GM19328 (cell line): ENCODE results near the gene OPRM1.
"Not testable (repeated sequence)": the region's sequence is repeated elsewhere in the genome, so short reads cannot be mapped to it uniquely, and the experiment has no call there.

Experiments
- ATAC-seq: cut with Tn5 transposase; IDR thresholded peaks from one replicate; pipeline ENCODE4 v1.9.1; 2021; ENCODE audit warnings: mild to moderate bottlenecking, moderate library complexity; ENCODE audit not compliant: unreplicated experiment

The OPRM1 gene

DNA sequence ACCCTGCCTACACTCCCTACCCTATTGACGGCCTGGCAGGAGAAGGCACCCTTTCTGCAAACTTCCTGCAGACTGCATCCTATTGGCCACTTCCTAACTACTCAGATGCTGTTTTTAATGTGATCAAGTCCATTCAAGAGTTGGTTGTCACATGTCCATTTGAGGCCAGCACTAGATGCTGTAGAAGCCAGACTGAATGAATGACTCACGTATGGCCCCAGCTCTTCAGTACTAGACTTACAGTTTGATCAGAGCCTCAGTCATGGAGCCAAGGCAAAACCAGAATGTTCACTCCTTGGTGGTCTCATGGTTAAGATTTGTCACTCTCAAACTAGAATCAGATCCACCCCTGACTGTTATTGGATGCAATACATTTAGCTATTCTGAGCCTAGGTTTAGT, 101.7 kb downstream of the OPRM1 start:
- ATAC-seq, result no peak

DNA sequence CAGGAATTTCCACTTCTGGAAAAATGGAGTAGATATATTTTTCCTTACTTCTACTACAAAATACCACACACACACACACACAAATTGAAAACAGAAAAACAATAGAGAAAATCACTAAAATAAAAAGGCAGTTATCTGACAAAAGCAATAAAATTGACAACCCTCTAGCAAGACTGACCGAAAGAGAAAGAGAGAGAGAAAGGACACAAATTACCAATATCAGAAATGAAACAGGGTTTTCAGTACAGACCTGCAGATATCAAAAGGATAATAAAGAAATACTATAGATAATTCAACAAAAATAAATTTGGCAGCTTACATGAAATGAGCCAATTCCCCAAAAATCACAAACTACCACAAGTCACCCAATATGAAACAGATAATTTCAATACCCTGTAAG, 104.7 kb downstream of the OPRM1 start:
- no peak for ATAC-seq

DNA sequence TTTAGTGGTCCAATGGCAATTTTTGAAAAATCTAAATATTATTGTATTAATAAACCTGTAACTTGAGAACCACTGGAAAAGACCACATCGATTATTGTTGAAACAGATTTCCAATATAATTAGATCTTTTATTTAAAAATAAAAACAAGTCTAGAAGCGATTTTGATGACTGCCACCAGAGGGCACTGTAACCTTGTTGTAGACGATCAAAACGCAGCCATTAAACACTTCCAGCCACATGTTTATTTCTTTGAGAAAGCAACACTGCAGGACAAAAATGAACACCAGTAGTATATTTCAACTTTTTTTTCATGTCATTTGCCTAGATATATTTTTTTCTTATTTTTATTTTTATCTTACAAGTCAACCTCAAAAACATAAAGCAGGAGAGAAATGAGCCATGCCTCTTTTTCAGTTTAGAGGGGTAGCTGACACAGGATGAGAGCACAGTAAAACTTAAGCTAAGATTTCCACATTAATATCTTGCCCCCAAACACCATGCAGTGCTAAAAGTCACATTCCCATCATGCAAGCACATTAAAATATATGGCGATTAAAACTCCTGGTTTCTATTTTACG, 115.4 kb downstream of the OPRM1 start:
- ATAC-seq, result no peak

DNA sequence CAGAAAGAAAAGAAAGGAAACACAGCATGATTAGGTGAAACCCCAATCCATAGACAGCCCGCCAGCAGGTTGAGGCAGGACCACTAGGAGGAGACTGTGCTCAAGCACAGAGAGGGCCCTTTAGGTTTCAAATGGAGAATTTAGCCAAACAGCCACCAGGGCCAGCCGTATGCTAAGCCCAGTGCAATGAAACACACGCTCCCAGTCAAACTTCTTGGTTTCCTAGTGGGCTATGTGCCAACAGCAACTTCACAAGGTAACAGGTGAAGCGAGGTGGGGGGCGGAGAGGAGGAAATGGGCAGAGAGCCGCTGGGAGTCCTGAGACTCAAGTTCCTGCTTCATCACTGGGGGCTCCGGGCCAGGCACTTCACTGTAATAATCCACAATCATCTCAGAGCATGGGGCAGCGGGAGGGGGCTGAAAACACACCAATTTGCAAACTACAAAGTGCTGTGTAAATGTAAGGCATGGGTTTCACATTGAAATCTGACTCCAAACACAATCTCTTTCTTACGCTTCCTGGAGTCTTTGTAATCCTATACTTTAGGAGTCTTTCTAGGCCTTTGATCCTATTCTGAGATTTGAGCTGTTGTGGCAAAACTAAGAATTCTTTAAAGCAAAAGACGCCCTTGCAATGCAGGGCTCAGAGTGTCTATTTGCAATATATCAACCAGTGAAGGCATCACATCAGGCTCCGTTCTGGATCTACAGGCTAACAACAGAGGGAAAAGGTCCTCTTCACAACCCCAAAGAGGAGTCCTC, 117.3 kb downstream of the OPRM1 start:
- peak; percentile 49 for ATAC-seq

DNA sequence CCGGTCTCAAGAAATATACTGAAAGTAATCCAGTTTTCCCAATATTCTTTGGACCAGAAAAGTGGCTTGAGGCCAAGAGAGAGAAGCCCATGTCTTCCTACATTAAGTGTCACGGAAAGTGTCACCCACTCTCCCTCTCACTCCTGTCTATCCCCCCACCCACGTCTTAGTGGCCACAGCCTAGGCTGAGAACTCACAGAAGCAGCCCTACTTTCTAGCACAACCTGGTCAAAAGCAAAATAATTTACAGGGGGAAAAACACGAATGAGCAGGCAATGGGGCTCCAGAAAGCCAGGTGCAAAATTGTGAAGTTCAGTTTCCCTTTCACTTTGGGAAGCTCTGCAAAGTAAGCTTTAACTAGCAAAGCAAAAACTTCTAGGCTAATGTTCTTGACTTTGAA, 118.0 kb downstream of the OPRM1 start:
- ATAC-seq, result peak; percentile 39

DNA sequence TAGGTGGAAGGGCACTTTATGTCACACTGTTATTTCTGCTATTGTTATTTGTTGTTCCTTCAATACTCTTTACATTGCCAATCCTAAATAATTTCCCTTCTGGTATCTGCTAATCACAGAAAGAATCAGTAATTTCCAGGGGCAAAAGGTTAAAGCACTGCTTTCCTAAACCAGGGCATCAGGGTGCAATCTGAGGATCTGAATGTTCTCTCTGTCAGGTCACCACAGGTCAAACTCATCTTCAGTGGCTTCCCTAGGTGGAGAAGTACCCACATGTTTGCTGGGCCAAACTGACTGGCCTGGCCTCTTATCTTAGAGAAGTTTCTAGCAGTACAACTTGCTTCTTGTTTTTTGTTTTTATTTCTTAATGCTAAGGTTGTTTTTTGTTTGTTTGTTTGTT, 118.7 kb downstream of the OPRM1 start:
- no peak for ATAC-seq

DNA sequence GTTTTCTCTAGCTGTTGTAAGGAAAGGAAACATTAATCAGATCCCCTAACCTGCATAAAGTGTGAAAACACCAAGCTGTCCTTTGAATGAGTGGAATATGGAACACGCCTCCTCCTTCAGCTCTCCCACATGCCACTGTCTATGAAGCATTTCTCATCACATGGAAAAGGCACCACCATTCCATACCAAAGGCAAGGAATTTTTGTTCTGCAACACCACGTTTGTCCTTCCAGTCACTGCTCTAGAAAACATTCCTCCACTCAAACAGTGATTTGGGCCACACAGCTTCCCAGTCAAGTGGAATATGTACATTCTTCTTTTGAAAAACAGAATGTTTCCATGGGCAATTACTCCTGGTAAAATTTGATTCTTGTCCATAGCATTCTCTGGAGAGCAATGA, 120.1 kb downstream of the OPRM1 start:
- ATAC-seq, result no peak

DNA sequence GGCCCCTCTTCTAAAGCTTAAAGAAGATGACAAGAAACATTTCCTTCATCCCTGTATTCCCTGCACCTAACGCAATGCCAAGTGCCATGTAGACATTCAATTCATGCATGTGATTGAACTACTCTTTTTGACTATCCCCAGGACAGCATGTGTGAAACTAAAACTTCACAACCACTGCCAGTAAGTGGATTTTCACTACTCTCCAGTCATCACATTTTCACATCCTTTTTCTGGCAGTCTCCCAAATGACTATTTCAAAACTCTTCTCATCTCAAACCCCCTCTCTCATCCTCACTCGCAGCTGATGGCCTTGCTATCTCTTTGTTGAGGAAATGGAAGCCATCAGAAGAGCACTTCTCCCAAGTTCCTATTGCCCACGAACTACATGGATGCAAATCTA, 122.6 kb downstream of the OPRM1 start:
- peak; percentile 46 for ATAC-seq

DNA sequence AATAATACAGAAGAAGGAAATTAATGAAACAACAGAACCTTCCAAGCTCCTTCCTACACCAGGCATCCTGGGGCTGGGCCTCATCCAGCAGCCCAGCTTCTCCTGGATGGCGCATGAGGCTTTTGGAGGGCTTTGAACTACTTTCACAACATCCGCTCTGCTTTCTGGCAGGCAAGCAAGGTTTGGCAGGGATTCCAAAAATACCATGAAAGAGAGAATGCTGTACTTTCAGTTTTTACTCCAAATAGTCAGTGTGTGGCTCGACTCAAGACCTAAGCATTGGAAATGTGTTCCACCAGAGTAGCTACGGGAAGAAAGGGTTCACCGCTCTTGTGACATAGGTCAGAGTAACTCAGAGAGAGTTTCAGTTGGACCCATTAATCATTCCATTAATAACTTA, 125.4 kb downstream of the OPRM1 start:
- no peak for ATAC-seq

DNA sequence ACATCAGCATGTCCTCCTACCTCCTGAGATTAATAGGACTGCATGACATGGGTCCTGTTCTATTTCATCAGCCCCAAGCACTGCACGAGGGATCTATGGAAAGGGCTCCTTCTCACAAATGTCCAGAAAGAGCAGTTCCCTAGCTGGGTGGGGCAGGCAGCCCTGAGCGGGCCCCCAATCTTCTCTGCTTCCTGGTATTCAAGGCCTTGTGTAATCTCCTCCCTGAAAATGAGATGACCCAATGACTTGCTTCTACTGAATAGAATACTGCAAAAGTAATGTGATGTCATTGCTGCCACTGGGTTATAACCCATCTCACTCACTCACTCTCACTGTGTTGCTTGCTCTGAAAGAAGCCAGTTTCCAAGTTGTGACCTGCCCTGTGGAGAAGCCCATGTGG, 126.4 kb downstream of the OPRM1 start:
- ATAC-seq, result no peak

DNA sequence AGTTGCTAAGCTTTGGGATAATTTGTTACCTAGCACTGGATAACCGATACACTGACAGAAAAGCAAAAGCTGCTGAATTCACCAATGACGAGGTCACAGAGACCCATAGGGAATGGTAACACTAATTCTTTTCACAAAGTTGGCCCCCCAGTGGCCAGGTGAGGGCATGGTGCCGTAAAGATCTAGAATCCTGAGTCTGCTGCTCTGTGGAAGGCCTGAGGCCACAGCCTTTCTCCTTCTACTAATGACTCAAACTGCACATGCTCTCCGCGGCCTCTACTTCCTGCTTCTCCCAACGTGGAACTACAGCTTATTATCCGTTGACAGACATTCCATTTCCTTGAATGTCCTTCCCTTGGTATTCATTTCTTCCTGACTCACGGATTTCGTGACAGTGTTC, 127.1 kb downstream of the OPRM1 start:
- no peak for ATAC-seq

DNA sequence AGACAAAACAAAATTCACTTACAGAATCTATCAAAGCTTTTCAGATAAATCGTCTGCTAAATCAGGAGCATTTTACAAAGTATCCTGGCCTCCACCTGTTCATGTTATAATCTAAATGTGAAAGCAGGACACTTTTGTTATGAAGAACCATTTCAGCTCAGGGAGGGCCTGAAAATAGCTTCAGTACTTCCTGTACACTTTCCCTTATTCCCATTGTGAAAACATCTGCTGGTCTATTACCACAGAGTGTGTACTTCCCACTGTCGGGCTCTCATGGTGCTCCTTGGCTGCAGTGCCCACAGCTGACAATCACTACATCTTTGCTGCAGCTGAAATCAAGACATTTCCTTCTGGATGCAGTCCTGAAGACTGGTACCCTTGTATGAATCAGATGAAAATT, 128.1 kb downstream of the OPRM1 start:
- ATAC-seq, result no peak

DNA sequence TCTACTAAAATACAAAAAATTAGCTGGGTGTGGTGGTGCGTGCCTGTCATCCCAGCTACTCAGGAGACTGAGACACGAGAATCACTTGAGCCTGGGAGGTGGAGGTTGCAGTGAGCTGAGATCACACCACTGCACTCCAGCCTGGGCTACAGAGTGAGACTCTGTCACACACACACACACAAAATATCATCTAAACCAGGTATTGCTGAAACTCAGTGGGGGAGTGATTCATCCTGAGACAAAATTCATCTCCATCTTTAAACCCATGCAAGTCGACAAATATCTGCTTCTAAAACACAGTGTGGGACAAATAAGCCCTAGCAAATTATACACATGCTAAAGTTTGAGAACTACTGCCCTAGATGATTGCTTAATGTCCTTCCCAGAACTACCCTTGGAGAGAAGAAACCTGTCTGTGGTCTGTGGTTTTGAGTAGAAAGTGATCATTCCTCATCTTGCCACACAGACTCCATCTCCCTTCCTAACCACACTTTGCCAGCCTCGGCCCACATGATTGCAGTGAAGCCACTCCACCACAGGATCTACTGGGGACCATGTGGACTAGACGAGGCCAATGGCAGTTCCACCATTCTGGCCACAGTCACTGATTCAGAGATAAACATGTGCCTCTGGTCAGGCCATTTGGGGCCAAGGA, 130.3 kb downstream of the OPRM1 start:
- no peak for ATAC-seq

DNA sequence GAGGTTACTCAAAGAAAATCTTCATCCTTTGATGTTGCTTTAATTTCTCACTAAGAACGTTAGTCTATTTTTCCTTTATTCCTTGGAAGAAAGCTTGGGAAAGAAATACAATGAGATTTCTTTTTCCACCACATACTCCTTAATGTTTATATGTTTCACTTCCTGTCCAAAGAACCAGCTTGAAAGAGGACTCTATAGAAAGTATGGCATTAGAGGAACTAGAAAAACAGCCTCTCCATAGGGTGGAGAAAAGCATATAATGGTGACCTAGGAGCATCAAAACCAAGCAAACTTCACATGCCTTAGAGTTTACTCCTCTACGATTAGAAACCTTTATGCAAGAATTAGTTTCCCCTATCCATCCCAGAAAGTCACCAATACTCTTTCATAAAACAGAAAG, 131.1 kb downstream of the OPRM1 start:
- ATAC-seq, result no peak

DNA sequence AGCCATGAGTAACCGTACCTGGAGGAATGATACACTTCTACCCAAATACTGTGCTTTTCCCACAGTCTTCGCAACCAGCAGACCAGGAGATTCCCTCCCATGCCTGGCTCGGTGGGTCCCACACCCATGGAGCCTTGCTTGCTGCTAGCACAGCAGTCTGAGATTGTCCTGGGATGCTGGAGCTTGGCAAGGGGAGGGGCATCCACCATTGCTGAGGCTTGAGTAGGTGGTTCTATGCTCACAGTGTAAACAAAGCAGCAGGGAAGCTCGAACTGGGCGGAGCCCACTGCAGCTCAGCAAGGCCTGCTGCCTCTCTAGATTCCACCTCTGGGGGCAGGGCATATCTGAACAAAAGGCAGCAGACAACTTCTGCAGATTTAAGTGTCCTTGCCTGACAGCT, 133.4 kb downstream of the OPRM1 start:
- not testable (repeated sequence) for ATAC-seq

DNA sequence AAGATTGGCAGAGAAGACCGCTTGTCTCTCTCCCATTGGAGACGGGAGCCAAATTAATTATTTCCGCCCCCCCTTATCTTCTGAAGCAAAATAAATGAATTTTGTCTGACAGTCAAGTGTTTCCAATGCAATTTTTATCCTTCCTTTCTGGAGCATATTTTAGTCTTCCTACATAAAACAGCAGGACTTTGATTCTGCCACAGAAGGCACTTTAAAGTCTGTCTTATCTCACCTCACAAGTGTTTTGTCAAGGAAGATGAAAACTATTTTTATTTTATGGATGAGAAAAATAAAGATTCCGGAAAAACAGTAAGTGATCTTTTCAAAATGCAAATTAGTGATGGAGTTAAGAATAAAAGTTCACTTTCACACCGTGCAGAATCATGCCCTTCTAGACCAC, 140.4 kb downstream of the OPRM1 start:
- ATAC-seq, result no peak

DNA sequence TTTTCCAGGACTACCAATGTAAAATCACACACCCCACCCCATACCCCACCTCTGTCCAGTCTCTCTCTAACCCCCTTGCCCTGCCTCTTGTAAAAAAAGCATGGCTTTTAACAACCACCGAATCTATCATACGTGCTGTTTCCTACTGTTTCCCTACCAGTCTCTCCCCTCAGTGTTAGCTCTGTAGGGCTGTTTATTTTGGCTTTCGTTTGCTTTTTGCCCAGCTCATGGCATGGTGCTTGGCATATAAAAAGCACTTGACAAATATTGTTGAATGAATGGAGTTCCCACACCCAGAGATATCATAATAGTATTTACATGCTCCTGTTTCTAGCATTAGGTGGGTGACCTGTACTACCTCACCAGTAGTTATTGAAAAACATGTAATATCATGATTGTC, 148.2 kb downstream of the OPRM1 start:
- no peak for ATAC-seq

DNA sequence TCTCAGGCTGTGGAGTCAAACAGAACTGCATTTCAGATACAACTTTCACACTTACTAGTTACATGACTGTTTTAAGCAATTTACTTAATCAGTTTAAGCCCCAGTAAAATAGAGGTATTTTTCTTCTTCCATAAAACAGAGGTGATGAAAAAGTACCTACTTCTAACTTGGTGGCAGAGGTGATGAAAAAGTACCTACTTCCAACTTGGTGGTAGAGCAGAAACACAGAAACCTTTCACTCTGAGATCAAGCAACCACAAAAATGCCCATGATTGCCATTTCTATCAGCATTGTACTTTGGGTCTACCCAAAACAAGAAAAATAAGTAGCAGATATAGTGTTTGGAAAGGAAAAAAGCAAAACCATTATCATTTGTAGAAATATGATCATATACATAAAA, 148.7 kb downstream of the OPRM1 start:
- no peak for ATAC-seq

DNA sequence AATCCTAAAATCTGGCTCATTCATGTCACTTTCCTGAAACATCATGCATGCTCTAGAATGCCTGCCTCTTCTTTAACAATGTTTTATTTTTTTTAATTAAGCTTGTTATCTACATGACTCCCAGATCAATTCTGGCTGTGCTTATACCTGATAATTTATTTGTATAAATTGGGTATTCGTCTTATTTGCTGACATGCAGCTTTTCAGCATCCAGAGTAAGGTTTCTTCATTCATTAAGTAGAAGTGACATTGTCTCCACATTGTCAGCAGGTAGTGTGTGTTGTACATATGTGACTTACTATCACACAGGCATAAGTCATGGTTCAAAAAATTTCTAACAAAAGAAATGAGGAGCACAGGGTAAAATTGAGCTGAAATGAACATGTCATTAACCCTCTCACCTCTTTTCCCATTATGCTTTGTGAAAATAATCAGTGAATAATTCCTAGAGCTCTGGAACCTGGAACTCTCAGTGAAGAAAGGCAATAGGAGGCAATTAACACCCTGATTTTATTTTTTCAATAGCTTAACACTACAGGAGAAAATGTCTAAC, 157.4 kb downstream of the OPRM1 start:
- ATAC-seq, result no peak

DNA sequence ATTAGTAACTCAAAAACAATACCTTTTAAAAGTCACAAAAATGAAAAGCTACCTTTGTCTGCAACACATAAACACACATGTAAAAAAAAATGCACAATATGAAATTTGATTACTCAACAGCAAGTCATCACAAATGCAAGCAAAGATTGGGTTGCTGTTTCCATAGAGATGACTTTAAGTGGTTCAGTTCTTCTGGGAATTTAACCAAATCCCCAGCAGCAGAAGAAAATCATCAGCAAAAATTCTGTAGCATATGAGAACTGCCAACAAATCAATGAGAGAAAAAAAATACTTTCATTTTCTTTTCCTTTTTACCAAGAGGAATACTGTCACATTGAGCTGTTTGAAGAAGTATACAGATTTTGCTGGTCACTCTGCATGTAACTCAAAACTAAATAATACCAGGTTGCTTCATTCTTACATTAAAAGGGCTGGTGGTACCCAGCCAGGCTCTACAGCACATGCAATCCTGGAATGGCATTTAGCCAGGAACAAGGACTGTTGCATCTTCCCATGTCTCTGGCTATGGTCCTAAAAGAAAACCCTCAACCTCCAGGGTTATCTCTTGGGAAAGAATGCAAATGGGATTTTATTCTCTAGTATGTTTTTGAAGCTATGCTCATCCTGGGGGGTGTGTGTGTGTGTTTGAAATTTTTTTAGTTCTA, 158.3 kb downstream of the OPRM1 start:
- no peak for ATAC-seq

DNA sequence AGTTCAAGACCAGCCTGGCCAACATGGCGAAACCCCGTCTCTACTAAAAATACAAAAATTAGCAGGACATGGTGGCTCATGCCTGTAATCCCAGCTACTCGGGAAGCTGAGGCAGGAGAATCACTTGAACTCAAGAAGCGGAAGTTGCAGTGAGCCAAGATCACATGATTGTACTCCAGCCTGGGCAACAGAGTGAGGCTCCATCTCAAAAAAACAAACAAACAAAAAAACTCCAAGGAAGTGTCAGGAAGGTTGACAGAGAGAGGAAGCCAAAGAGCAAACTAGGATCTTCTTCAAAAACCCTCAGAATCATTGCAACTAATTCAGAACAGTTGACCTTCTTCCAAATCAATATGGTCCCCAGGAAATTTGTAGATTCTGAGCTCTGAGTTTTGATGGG, 162.6 kb downstream of the OPRM1 start:
- not testable (repeated sequence) for ATAC-seq

DNA sequence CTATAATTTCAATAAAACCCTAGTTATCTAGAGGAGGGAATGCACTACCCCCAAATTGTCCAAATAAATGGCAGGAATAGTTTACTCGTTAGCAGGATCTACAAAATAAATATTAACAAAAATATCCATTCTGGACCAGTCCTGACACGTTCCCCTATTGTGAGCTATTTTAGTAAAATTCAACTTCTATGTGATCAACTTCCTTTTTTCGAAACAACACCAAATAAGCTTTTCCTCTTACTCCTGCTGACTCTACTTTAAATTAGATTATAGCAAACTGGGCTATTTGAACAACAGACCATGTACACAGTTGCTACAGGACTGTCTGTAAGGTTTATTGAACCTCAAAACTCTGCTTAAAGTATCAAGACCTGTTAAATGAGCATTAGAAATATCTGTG, 163.3 kb downstream of the OPRM1 start:
- ATAC-seq, result no peak
